Fibroblast of skin of right biceps (primary cell): Measurements from ENCODE around the gene ACVR1B.

Source experiments
- DNase-seq: peaks from one replicate; pipeline ENCODE4 v3.0.0-alpha.2; 2013

Gene ACVR1B

GRCh38 chr12:52005903-52006703 lies 54.6 kb downstream of the ACVR1B start:
- no peak for DNase-seq

- DNase-seq, result peak; percentile 70
Measured at GRCh38 chr12:52006726-52007157, 55.2 kb downstream of the ACVR1B start, which contains the start of gene TAMALIN. Gene TAMALIN, plus strand, starts transcription at chr12:52006946. Its CDS starts 74 bp downstream, at chr12:52007020.

- no peak for DNase-seq
Measured at GRCh38 chr12:52007158-52007921, 55.8 kb downstream of the ACVR1B start.

DNA sequence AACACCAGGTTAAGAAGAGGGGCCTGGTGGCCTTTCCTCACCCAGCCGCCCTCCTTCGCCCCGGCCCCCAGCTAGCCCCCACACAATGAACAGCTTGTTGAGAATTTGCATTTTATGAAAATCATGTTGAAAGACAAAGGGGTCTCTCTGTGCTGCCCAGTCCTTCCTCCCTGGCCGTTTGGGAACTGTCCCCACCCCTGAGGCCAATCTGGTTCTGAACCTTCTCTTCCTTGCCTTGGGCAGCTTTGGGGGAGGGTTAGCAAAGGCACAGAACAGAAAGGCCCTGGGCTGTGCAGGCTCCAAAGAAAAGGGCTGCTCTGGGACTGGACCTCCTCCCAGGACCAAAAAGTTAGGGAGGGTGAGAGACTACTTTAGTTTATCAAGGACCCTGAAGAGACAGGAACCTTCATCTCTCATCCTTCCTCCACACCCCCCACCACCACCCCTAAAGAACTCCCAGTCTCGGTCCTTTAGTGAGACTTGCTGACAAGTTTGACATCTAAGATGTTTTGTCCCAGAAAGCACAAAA lies 56.5 kb downstream of the ACVR1B start:
- no peak for DNase-seq

- DNase-seq, result no peak
Measured at GRCh38 chr12:52009081-52009751, 57.7 kb downstream of the ACVR1B start.

- DNase-seq, result peak; percentile 86
Measured at GRCh38 chr12:52010152-52010622, 58.7 kb downstream of the ACVR1B start.

GRCh38 chr12:52010692-52011601 lies 59.4 kb downstream of the ACVR1B start:
- no peak for DNase-seq

DNA sequence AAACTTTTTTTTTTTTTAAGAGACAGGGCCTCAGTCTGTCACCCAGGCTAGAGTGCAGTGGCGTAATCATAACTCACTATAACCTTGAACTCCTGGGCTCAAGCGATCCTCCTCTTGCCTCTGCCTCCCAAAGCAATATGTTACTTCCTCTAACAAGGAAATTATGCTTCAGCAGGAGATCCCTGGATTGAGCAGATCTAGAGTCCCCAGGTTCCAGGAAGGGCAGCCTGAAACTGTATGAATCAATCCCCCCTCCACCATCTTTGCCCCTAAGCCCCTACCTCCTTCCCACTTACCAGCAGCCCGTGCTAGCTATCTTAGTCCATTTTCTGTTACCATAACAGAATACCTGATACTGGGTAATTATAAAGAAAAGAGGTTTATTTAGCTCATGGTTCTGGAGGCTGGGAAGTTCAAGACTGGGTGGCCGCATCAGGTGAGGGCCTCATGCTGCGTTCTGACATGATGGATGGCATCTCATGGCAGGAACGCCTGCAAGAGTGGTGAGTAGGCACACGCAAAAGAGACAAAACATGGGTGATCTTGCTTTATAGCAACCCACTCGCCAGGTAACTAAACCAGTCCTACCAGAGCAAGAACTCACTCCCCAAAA lies 60.2 kb downstream of the ACVR1B start:
- DNase-seq, result no peak

DNA sequence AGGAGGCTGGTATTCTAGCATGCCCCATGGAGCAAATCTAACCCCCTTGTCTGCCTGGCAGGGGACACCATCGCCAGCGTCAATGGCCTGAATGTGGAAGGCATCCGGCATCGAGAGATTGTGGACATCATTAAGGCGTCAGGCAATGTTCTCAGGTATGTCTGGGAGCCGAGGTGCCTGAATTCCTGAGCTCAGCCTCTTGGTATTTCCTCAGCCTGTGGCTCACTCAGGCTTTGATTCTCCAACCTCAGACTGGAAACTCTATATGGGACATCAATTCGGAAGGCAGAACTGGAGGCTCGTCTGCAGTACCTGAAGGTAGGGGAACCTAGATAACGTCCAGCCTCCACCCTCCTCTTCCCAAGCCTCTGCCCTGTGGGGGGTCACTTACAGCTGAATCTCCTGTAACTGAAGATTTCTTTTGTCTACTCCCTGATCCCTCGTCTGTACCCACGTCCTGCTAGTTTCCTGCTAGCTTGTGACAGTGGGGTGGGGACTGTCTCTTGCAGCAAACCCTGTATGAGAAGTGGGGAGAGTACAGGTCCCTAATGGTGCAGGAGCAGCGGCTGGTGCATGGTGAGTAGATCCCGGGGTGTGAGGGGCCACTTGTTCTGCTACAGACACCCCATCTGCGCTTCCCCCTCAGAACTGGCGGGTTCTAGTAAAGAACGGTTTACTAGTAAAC lies 62.3 kb downstream of the ACVR1B start:
- DNase-seq, result no peak

GRCh38 chr12:52014567-52015530 lies 63.4 kb downstream of the ACVR1B start:
- DNase-seq, result no peak

DNA sequence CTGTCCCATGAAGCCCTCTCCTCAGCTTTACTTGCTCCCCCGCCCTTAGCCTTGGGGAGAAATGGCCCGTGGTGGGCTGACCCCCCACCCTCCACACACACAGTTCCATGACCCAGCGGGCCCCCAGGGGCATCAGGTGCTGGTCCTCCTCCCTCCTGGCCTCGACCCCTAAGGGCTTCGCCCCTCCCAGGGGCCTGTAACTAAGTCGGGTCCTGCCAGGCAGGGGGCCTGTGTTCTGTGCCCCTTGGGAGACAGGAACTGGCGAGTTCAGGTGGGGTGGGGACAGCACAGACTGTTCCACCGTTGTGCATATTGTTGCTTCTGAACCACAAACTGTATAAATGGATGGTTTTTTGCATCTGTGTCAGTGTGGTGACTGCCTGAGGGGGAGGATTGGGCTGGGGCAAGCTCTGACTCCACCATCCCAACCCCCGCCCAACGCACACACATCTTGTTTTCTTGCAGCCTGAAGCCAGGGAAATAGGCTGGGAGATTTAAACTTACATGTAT lies 64.1 kb downstream of the ACVR1B start:
- DNase-seq, result no peak

GRCh38 chr12:52018433-52019112 lies 67.1 kb downstream of the ACVR1B start:
- DNase-seq, result no peak

- no peak for DNase-seq
Measured at GRCh38 chr12:52019113-52019770, 67.7 kb downstream of the ACVR1B start.

GRCh38 chr12:52020539-52021336 lies 69.2 kb downstream of the ACVR1B start:
- peak; percentile 56 for DNase-seq

GRCh38 chr12:52022841-52023181 lies 71.3 kb downstream of the ACVR1B start:
- no peak for DNase-seq

DNA sequence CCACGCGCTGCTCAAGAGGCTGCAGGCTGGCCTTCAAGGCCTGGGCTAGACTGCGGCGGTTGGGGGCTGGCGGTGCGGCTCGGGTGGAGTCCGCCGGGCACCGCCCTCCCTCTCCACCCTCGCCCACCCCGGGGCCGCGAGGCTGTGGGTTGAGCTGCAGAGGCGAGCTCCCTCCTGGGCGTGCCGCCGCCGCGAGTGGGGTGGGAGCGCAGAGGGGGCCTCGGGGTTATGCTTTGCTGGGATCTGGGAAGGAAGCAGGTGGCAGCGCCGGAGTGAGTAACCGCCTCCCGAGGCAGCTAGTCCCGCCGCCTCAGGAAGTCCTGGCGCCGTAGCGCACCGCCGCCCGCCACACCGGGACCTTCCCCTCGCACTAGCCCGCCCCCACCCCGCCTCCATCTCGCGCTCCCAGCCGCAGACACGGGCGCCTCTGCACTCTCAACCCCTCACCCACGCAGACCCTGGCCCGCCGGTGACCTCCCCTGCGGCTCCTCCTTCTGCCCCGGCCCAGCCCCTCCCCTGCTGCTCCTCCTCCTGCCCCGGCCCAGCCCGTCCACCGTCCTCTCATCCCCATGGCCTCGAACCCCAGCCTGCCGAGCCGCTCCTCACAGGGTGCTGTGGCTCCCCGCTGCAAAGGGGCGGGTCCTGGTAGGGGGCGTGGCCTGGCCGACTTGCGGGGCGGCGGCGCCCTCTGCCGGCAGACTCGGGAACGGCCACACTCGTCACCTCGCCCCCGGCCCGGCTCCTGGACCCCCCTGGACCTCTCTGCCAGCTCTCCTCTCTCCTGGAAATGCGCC lies 71.9 kb downstream of the ACVR1B start:
- DNase-seq, result peak; percentile 65
